GM12801 (cell line): ENCODE data around the gene SDCBP2.

ENCODE experiments used
- TF ChIP-seq, protein P1 (sequence below): IDR thresholded peaks from one replicate; pipeline ENCODE4 v1.5.1; 2011; ENCODE audit warnings: control low read depth; ENCODE audit not compliant: insufficient read length; ENCODE audit errors: extremely low read depth

The SDCBP2 gene

DNA sequence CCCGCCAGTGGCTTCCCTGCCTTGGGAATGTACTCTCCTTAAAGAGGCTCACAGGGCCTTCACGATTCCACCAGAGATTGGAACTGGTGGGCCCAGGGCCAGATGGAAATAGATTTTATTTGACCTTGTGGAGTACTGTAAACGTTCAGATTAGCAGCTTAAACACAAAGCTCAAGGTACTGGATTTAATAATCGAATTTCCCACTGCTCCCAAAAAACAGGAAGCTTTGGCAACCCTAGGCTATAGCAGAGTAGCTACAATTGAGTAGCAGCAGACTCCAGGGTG is 7.3 kb downstream of the SDCBP2 start:
- TF ChIP-seq, protein P1, sequence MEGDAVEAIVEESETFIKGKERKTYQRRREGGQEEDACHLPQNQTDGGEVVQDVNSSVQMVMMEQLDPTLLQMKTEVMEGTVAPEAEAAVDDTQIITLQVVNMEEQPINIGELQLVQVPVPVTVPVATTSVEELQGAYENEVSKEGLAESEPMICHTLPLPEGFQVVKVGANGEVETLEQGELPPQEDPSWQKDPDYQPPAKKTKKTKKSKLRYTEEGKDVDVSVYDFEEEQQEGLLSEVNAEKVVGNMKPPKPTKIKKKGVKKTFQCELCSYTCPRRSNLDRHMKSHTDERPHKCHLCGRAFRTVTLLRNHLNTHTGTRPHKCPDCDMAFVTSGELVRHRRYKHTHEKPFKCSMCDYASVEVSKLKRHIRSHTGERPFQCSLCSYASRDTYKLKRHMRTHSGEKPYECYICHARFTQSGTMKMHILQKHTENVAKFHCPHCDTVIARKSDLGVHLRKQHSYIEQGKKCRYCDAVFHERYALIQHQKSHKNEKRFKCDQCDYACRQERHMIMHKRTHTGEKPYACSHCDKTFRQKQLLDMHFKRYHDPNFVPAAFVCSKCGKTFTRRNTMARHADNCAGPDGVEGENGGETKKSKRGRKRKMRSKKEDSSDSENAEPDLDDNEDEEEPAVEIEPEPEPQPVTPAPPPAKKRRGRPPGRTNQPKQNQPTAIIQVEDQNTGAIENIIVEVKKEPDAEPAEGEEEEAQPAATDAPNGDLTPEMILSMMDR = no peak

GRCh38 chr20:1320902-1321653 is 7.9 kb downstream of the SDCBP2 start:
- TF ChIP-seq, protein P1 = no peak

- TF ChIP-seq, protein P1 = no peak
Observed at GRCh38 chr20:1320016-1320415, 8.9 kb downstream of the SDCBP2 start.

GRCh38 chr20:1319462-1319861 is 9.5 kb downstream of the SDCBP2 start:
- TF ChIP-seq, protein P1 = no peak

DNA sequence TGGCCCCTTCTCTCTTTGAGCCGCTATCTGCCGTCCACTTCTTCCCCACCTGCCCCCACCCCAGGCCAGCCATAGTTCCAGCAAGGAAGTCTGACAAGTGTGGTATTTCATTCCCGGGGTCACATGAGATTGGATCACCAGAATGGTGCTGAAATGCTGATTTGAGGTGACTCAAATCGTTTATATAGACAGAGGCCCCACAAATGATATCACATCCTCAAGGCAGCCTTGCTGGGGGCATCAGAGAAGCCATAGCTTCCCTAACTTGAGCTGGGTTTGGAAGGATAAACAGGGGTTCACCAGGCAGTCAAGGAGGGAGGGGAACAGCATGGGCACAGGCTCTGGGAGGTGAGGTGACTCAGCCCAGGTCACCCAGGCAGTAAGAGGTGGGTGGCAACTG is 9.9 kb downstream of the SDCBP2 start:
- TF ChIP-seq, protein P1 = no peak

GRCh38 chr20:1317545-1318255 is 11.2 kb downstream of the SDCBP2 start:
- TF ChIP-seq, protein P1 = no peak

GRCh38 chr20:1315804-1316203 is 13.1 kb downstream of the SDCBP2 start:
- TF ChIP-seq, protein P1 = no peak
